Esophagus squamous epithelium (tissue), 5 donors: ENCODE data around the gene SPANXN4. TPM values are rescaled to one million over a fixed set of nuclear protein-coding genes. Genes with fewer than 3 reads are reported as not detected.

Source experiments
- DNase-seq: peaks from one replicate; lab custom pipeline; 2025; lab: John Stamatoyannopoulos, UW
- H3K27ac ChIP-seq, 4 donors: fragments of 200-600 bp; sonication (generic); one replicate each; pipeline ENCODE4 v1.5.1; 2016 to 2019; ENCODE audit warnings: mild to moderate bottlenecking in 1 of 4
- H3K27me3 ChIP-seq, 4 donors: fragments of 200-600 bp; sonication (generic); 1 replicate in 3 of 4; 2 replicates in 1 of 4; pipeline versions ENCODE4 v1.5.1 to v1.6.0; 2017 to 2021; ENCODE audit warnings: antibody characterized with exemption in 1 of 4
- H3K36me3 ChIP-seq, 3 donors: fragments of 200-600 bp; sonication (generic); one replicate each; pipeline ENCODE4 v1.5.1; 2016 to 2019
- H3K4me1 ChIP-seq, 3 donors: fragments of 200-600 bp; sonication (generic); one replicate each; pipeline ENCODE4 v1.5.1; 2017 to 2019
- H3K4me3 ChIP-seq, 4 donors: fragments of 200-600 bp; sonication (generic); 1 replicate in 3 of 4; 2 replicates in 1 of 4; pipeline ENCODE4 v1.5.1; 2016 to 2019; ENCODE audit warnings: mild to moderate bottlenecking in 2 of 4, moderate library complexity in 1 of 4
- H3K9me3 ChIP-seq, 3 donors: fragments of 200-600 bp; sonication (generic); one replicate each; pipeline ENCODE4 v1.5.1; 2016 to 2019
- CTCF ChIP-seq, 6 experiments: fragments of 450-650 bp in 4 of 6; fragments of 200-600 bp in 2 of 6; sonication (generic) in 2 of 6; IDR thresholded peaks; one replicate each; pipeline ENCODE4 v1.5.1; 2016 to 2019; ENCODE audit warnings: antibody characterized with exemption in 6 of 6, mild to moderate bottlenecking in 4 of 6, moderate library complexity in 4 of 6
- POLR2A ChIP-seq, 4 donors: fragments of 450-650 bp; IDR thresholded peaks; one replicate each; pipeline ENCODE4 v1.6.1; 2017; ENCODE audit warnings: antibody characterized with exemption in 4 of 4, mild to moderate bottlenecking in 4 of 4, moderate library complexity in 3 of 4
- WGBS, 2 donors: methylation state at CpG; one replicate each; pipeline ENCODE4 v1.1.5; 2018; 5-methylcytosine and 5-hydroxymethylcytosine counted together
- intact Hi-C: fragments of 100-400 bp; cut with DNase I; formaldehyde crosslinking; loops from one replicate; pipeline ENCODE4 v1.15.0; 2022
- total RNA-seq, 4 donors: library from RNA; depleted of rRNA; stranded (reverse); fragments of >200 nt; gene quantifications; one replicate each; pipeline ENCODE4 v1.1.0, GENCODE V29; 2016
- donor health status: DM: yes; HTN: yes; CAD: no.

SPANXN4 gene
- not detected for total RNA-seq

GRCh38 chrX:143025628-143026027 lies at the start of gene SPANXN4:
Gene SPANXN4 (plus strand): TSS chrX:143025928. CDS start chrX:143026015, 87 bp downstream.
- Histone ChIP-seq H3K4me3 (no peak within 1 kb of the TSS), H3K27me3 (no peaks in the 10 kb centered on the region), H3K4me1 (no peaks in the 10 kb centered on the region), H3K36me3 (no peaks in the 10 kb centered on the region), H3K27ac (no peak within 1 kb of the TSS), H3K9me3 (no peaks in the 10 kb centered on the region)
- WGBS, 2 donors = 80 to 100% methylated on average over 1 to 2 of the region's 2 CpGs
- intact Hi-C loops = no loop called here
- DNase-seq = no peak
- no peak for TF ChIP-seq CTCF (IDR thresholded peaks at IDR 0.05)

GRCh38 chrX:142977128-142977914 lies 48.4 kb upstream of the SPANXN4 start:
- Histone ChIP-seq H3K27ac (no peak overlapping the region), H3K4me1 (no peaks in the 10 kb centered on the region), H3K27me3 (no peaks in the 10 kb centered on the region), H3K36me3 (no peaks in the 10 kb centered on the region), H3K4me3 (no peak overlapping the region), H3K9me3 (no peaks in the 10 kb centered on the region)
- DNase-seq = no peak
- intact Hi-C loops = no loop called here
- TF ChIP-seq CTCF (IDR thresholded peaks at IDR 0.05) = no peak
- no peak for TF ChIP-seq POLR2A (IDR thresholded peaks at IDR 0.05)
- WGBS, 2 donors = 54 to 59% methylated on average over 4 to 6 of the region's 6 CpGs

- Histone ChIP-seq H3K4me1 (no peaks in the 10 kb centered on the region), H3K4me3 (no peak overlapping the region), H3K27ac (no peak overlapping the region), H3K36me3 (no peaks in the 10 kb centered on the region), H3K9me3 (no peaks in the 10 kb centered on the region), H3K27me3 (no peaks in the 10 kb centered on the region)
- TF ChIP-seq POLR2A (IDR thresholded peaks at IDR 0.05) (no peak), CTCF (IDR thresholded peaks at IDR 0.05) (no peak)
- intact Hi-C loops = no loop called here
- DNase-seq = no peak
- 32 to 51% methylated on average over 4 of the region's 4 CpGs for WGBS, 2 donors
Observed at GRCh38 chrX:142978130-142978684, 47.5 kb upstream of the SPANXN4 start.

GRCh38 chrX:142982679-142983078 lies 43.0 kb upstream of the SPANXN4 start:
- no peak for DNase-seq
- Histone ChIP-seq H3K4me3 (no peak overlapping the region), H3K27me3 (no peaks in the 10 kb centered on the region), H3K4me1 (no peaks in the 10 kb centered on the region), H3K9me3 (no peaks in the 10 kb centered on the region), H3K36me3 (no peaks in the 10 kb centered on the region), H3K27ac (no peak overlapping the region)
- TF ChIP-seq CTCF (IDR thresholded peaks at IDR 0.05) (no peak), POLR2A (IDR thresholded peaks at IDR 0.05) (no peak)
- 27 to 33% methylated on average over 2 of the region's 2 CpGs for WGBS, 2 donors
- intact Hi-C loops = no loop called here

- intact Hi-C loops = no loop called here
- 21 to 31% methylated on average over 2 of the region's 2 CpGs for WGBS, 2 donors
Observed at GRCh38 chrX:142994988-142995387, 30.7 kb upstream of the SPANXN4 start.

More at GRCh38 chrX:142994988-142995387, 30.7 kb upstream of the SPANXN4 start:
- H3K36me3 ChIP-seq = no peaks in the 10 kb centered on the region
- no peak for DNase-seq
- H3K4me1 ChIP-seq = no peaks in the 10 kb centered on the region
- no peak overlapping the region for H3K27ac ChIP-seq
- H3K4me3 ChIP-seq = no peak overlapping the region
- H3K9me3 ChIP-seq = no peaks in the 10 kb centered on the region
- TF ChIP-seq POLR2A (IDR thresholded peaks at IDR 0.05) = no peak
- TF ChIP-seq CTCF (IDR thresholded peaks at IDR 0.05) = no peak
- no peaks in the 10 kb centered on the region for H3K27me3 ChIP-seq
